A549 (cell line): ENCODE measurements around the gene STK16. TPM values are rescaled to one million over a fixed set of nuclear protein-coding genes. Genes with fewer than 3 reads are reported as not detected.
A peak's percentile ranks its signal among the peaks of the same experiment; 100 is the strongest.

Experiments used
- ATAC-seq, 2 experiments: fragments of 200-7000 bp in 1 of 2; fragments of >200 bp in 1 of 2; cut with Nextera tagmentation in 1 of 2; cut with Tn5 transposase in 1 of 2; 3 replicates each; pipeline versions ENCODE4 v1.8.0 to v1.9.1; 2018 to 2020; ENCODE audit warnings: mild to moderate bottlenecking in 1 of 2, moderate library complexity in 1 of 2
- CTCF ChIA-PET: fragments of 300-600 bp; sonication (Branson Sonifier 250); formaldehyde crosslinking; extraction: SDS; loops from one replicate; lab custom pipeline; 2021; ENCODE audit warnings: antibody characterized with exemption, inconsistent platforms; lab: Yijun Ruan, JAX
- POLR2A ChIA-PET: fragments of 350-600 bp; formaldehyde crosslinking; extraction: SDS; loops from one replicate; lab custom pipeline; 2021; ENCODE audit warnings: antibody characterized with exemption, inconsistent platforms; lab: Yijun Ruan, JAX
- DNase-seq, 2 experiments: peaks; one replicate each; pipeline versions ENCODE4 v3.0.0 to v3.0.0-alpha.2; 2011 to 2016; ENCODE audit warnings: low read depth in 1 of 2, low spot score in 1 of 2
- FAIRE-seq: peaks from 2 replicates; lab custom pipeline; 2011; peaks lifted over from hg19 to GRCh38; lab: Jason Lieb, UNC
- H3K27ac ChIP-seq, 2 experiments: fragments of >200 bp; sonication (Bioruptor Twin); formaldehyde crosslinking; 3 replicates each; pipeline ENCODE4 v1.5.1; 2016 to 2017
- H3K4me1 ChIP-seq: fragments of >200 bp; sonication (Bioruptor Twin); formaldehyde crosslinking; 3 replicates; pipeline ENCODE4 v1.6.1; 2016
- H3K4me2 ChIP-seq: fragments of >200 bp; sonication (Bioruptor Twin); formaldehyde crosslinking; 3 replicates; pipeline ENCODE4 v1.6.1; 2016
- H3K4me3 ChIP-seq: fragments of >200 bp; sonication (Bioruptor Twin); formaldehyde crosslinking; 3 replicates; pipeline ENCODE4 v1.5.1; 2016
- H3K9me3 ChIP-seq: fragments of >200 bp; sonication (Bioruptor Twin); formaldehyde crosslinking; 3 replicates; pipeline ENCODE4 v1.6.1; 2016
- CBX8 ChIP-seq: fragments of 200-600 bp; sonication (generic); IDR thresholded peaks from 2 replicates; pipeline ENCODE4 v1.6.1; 2016
- CEBPB ChIP-seq, 2 experiments: fragments of >200 bp in 1 of 2; sonication (Bioruptor Twin) in 1 of 2; formaldehyde crosslinking in 1 of 2; IDR thresholded peaks; 2 replicates each; pipeline ENCODE4 v1.6.1; 2012 to 2016
- CHD4 ChIP-seq: fragments of 200-600 bp; sonication (generic); IDR thresholded peaks from 2 replicates; pipeline ENCODE4 v1.6.1; 2016; ENCODE audit warnings: antibody characterized with exemption, mild to moderate bottlenecking, borderline replicate concordance
- EHMT2 ChIP-seq: fragments of 200-600 bp; sonication (generic); IDR thresholded peaks from 2 replicates; pipeline ENCODE4 v1.6.1; 2016; ENCODE audit warnings: antibody characterized with exemption, low read depth, mild to moderate bottlenecking, moderate library complexity
- FOXS1 ChIP-seq: fragments of 250-450 bp; sonication (Bioruptor Pico); IDR thresholded peaks from 2 replicates; pipeline ENCODE4 v1.5.0; 2020; ENCODE audit warnings: mild to moderate bottlenecking, moderate library complexity
- GATA3 ChIP-seq: IDR thresholded peaks from 2 replicates; pipeline ENCODE4 v1.6.1; 2012; ENCODE audit warnings: borderline replicate concordance
- HES2 ChIP-seq: fragments of >200 bp; sonication (Bioruptor Twin); formaldehyde crosslinking; IDR thresholded peaks from 2 replicates; pipeline ENCODE4 v1.6.1; 2016
- HEYL ChIP-seq: fragments of 250-450 bp; sonication (Bioruptor Pico); IDR thresholded peaks from 2 replicates; pipeline ENCODE4 v1.8.0; 2021; ENCODE audit warnings: mild to moderate bottlenecking, moderate library complexity
- HOXB13 ChIP-seq: fragments of 250-450 bp; sonication (Bioruptor Pico); IDR thresholded peaks from 2 replicates; pipeline ENCODE4 v1.5.0; 2020; ENCODE audit warnings: low read depth, mild to moderate bottlenecking, moderate library complexity
- KDM1A ChIP-seq: fragments of 200-600 bp; sonication (generic); IDR thresholded peaks from 2 replicates; pipeline ENCODE4 v1.6.1; 2016; ENCODE audit warnings: low read depth, mild to moderate bottlenecking
- MAZ ChIP-seq: fragments of 150-350 bp; IDR thresholded peaks from 2 replicates; pipeline ENCODE4 v1.6.1; 2014; ENCODE audit warnings: antibody characterized with exemption, low read depth, low read length, borderline replicate concordance
- RAD21 ChIP-seq, 2 experiments: fragments of >200 bp in 1 of 2; sonication (Bioruptor Twin) in 1 of 2; formaldehyde crosslinking in 1 of 2; IDR thresholded peaks in 1 of 2; conservative IDR thresholded peaks in 1 of 2; 2 replicates in 1 of 2; 3 replicates in 1 of 2; pipeline ENCODE4 v1.6.1; 2012 to 2018; ENCODE audit warnings: inconsistent platforms in 1 of 2
- SMC3 ChIP-seq: fragments of >200 bp; sonication (Bioruptor Twin); formaldehyde crosslinking; IDR thresholded peaks from 3 replicates; pipeline ENCODE4 v1.6.1; 2018; ENCODE audit warnings: inconsistent platforms
- TFCP2L1 ChIP-seq: fragments of 250-450 bp; sonication (Bioruptor Pico); IDR thresholded peaks from 2 replicates; pipeline ENCODE4 v1.5.0; 2021; ENCODE audit warnings: mild to moderate bottlenecking
- TP53 ChIP-seq: fragments of 250-450 bp; sonication (Bioruptor Pico); IDR thresholded peaks from 2 replicates; pipeline ENCODE4 v1.5.0; 2021; ENCODE audit warnings: mild to moderate bottlenecking, moderate library complexity
- USF2 ChIP-seq: fragments of 450-650 bp; IDR thresholded peaks from 2 replicates; pipeline ENCODE4 v1.6.1; 2014; ENCODE audit warnings: antibody characterized with exemption
- ZC3H11A ChIP-seq: fragments of 450-650 bp; IDR thresholded peaks from 2 replicates; pipeline ENCODE4 v1.6.1; 2014; ENCODE audit warnings: antibody characterized with exemption, mild to moderate bottlenecking
- ZSCAN20 ChIP-seq: fragments of 250-450 bp; sonication (Bioruptor Pico); IDR thresholded peaks from 2 replicates; pipeline ENCODE4 v1.8.0; 2022; ENCODE audit warnings: mild to moderate bottlenecking, moderate library complexity
- WGBS: methylation state at CpG from one replicate; pipeline ENCODE4 v1.1.6; 2017; ENCODE audit errors: missing lambda C conversion rate; 5-methylcytosine and 5-hydroxymethylcytosine counted together
- polyA plus RNA-seq, 4 experiments: library from polyadenylated mRNA; depleted of rRNA in 3 of 4; stranded (reverse); fragments of >200 nt; fragmentation: RNase III in 1 of 4; extraction: RNeasy Plus Mini Kit Qiagen cat#74134 plus additional on column Dnase treatment in 1 of 4; gene quantifications; 2 replicates in 3 of 4; 3 replicates in 1 of 4; pipeline ENCODE4 v1.2.3, GENCODE V29; 2011 to 2017
- TF ChIP-seq, protein P1 (sequence below): fragments of 250-450 bp; sonication (Bioruptor Pico); IDR thresholded peaks from 2 replicates; pipeline ENCODE4 v1.5.0; 2020; ENCODE audit warnings: low read depth, mild to moderate bottlenecking, moderate library complexity
- TF ChIP-seq, protein P2 (sequence below): IDR thresholded peaks from 2 replicates; pipeline ENCODE4 v1.6.1; 2012; ENCODE audit warnings: low read depth, borderline replicate concordance
- TF ChIP-seq, protein P3 (sequence below): fragments of 200-600 bp; sonication (generic); IDR thresholded peaks from 2 replicates; pipeline ENCODE4 v1.6.1; 2016; ENCODE audit warnings: antibody characterized with exemption, mild to moderate bottlenecking, moderate library complexity
- TF ChIP-seq, protein P4 (sequence below): fragments of 250-450 bp; sonication (Bioruptor Pico); IDR thresholded peaks from 2 replicates; pipeline ENCODE4 v1.5.0; 2021; ENCODE audit warnings: mild to moderate bottlenecking, moderate library complexity, borderline replicate concordance
- TF ChIP-seq, protein P5 (sequence below): IDR thresholded peaks from 2 replicates; pipeline ENCODE4 v1.6.1; 2012
- TF ChIP-seq, protein P6 (sequence below): IDR thresholded peaks from 2 replicates; pipeline ENCODE4 v1.6.1; 2012

The STK16 gene
- polyA plus RNA-seq, 2 of the 4 experiments (the other 2 are of a cell fraction): 37.0 to 43.3 TPM

DNA sequence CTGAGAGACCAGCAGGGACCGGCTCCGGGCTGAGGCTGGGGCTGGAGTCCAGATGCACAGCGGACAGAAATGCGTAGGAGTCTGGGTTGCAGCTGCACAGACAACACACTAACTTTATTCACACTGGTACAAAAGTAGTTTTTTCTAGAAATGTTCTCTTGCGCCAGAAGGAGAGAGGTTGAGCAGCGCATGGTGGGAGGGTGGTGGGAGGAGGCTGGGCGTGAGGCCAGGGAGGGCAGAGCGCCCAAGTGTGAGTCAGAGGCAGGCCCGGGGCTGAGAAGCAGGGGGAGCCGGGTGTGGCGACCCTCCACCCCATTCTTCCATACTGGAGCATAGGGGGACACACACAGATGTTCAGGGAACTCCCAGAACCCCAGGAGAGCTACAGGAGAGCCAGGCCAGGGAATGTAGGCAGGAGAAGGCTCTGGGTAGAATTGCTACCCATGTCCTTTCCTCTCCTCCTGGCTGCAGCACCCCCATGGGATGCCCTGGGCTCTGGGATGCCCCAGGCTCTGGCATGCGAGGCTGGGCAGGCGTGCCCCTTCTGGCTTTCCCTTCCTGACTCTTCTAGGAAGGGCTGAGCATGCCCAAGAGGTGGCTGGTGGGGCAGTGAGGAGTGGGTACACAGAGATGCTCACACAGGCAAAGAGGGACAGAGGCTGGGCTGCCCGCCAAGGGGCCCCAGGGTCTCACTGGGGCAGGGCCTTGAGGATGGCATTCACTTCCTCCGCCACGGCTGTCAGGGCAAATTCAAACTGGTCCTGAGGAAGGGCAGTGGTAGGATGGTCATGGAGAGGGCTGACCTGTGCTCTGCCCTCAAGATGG is 44.5 kb downstream of the STK16 start (continued):
- TF ChIP-seq, protein P1, sequence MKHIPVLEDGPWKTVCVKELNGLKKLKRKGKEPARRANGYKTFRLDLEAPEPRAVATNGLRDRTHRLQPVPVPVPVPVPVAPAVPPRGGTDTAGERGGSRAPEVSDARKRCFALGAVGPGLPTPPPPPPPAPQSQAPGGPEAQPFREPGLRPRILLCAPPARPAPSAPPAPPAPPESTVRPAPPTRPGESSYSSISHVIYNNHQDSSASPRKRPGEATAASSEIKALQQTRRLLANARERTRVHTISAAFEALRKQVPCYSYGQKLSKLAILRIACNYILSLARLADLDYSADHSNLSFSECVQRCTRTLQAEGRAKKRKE (CRISPR knock-in tag): no peak
- no peak for TF ChIP-seq GATA3
- TF ChIP-seq USF2: no peak
- no peak for TF ChIP-seq RAD21 (conservative IDR thresholded peaks at IDR 0.05 in 1 of 2, IDR thresholded peaks at IDR 0.05 in 1 of 2)
- TF ChIP-seq SMC3: no peak

DNA sequence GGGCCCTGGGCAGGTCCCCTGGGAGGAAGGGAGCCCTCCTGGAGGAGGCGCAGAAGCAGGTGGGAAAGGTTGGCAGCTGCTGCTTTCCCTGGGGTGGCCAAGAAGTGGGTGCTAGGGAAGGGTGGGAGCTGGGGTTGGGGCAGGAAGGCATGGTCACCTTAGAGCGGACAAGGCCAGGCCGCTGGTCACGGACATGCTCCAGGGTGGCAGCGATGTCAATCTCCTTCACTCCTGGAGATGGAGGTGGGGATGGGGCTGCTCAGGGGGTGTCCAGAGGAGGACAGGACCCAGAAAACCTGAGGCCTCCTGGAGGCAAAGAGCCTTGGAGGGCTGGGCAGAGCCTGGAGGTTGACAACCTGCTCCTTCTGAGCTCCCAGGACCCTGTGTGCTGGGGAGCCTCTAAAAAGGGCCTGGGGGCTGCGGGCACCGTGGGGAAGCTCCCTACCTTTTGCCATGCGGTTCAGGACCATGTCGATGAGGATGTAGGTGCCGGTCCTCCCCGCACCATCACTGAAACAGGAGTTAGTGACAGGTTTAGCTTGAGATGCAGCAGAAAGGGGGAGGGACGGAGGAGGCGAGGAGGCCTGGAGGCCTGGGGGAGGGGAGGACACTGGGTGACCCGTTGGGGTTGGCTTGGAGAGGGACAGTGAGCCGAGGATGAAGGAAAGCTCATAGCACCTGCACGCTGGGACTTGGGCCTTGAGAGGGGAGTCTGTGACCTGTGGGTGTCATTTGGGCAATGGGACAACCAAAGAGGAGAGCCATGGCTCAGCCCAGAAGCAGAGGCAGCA is 45.3 kb downstream of the STK16 start:
- Histone ChIP-seq H3K4me2 (no peak overlapping the region), H3K4me3 (no peak overlapping the region), H3K9me3 (no peaks in the 10 kb centered on the region), H3K4me1 (peaks cover 30% of the 10 kb centered on the region), H3K27ac (peak overlapping the region; percentile 36 to 66; a peak in 4 of 6 replicates)
- DNase-seq (no peak), ATAC-seq (no peak), FAIRE-seq (no peak)
- 81% methylated on average over 14 of the region's 16 CpGs for WGBS
- ChIA-PET POLR2A (interaction anchor here (0.9 kb wide), 1 partner anchor 12 kb away, joined by 3 read pairs; the partner anchor contains the start of gene DNAJB2), CTCF (interaction anchor here (0.6 to 16.3 kb wide), 12 partner anchors 8 to 337 kb away, joined by 3 to 540 read pairs (median 32); partner anchors contain the start of genes ANKZF1, ATG9A, CNPPD1 and DNAJB2)
- no peak for TF ChIP-seq HEYL (CRISPR knock-in tag)
- TF ChIP-seq, protein P2, sequence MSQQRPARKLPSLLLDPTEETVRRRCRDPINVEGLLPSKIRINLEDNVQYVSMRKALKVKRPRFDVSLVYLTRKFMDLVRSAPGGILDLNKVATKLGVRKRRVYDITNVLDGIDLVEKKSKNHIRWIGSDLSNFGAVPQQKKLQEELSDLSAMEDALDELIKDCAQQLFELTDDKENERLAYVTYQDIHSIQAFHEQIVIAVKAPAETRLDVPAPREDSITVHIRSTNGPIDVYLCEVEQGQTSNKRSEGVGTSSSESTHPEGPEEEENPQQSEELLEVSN: no peak
- no peak for TF ChIP-seq HES2
- TF ChIP-seq FOXS1: no peak
- no peak for TF ChIP-seq HOXB13 (CRISPR knock-in tag)
- no peak for TF ChIP-seq EHMT2
- TF ChIP-seq CEBPB (IDR thresholded peaks at IDR 0.05): no peak
- TF ChIP-seq KDM1A: no peak
- TF ChIP-seq, protein P3, sequence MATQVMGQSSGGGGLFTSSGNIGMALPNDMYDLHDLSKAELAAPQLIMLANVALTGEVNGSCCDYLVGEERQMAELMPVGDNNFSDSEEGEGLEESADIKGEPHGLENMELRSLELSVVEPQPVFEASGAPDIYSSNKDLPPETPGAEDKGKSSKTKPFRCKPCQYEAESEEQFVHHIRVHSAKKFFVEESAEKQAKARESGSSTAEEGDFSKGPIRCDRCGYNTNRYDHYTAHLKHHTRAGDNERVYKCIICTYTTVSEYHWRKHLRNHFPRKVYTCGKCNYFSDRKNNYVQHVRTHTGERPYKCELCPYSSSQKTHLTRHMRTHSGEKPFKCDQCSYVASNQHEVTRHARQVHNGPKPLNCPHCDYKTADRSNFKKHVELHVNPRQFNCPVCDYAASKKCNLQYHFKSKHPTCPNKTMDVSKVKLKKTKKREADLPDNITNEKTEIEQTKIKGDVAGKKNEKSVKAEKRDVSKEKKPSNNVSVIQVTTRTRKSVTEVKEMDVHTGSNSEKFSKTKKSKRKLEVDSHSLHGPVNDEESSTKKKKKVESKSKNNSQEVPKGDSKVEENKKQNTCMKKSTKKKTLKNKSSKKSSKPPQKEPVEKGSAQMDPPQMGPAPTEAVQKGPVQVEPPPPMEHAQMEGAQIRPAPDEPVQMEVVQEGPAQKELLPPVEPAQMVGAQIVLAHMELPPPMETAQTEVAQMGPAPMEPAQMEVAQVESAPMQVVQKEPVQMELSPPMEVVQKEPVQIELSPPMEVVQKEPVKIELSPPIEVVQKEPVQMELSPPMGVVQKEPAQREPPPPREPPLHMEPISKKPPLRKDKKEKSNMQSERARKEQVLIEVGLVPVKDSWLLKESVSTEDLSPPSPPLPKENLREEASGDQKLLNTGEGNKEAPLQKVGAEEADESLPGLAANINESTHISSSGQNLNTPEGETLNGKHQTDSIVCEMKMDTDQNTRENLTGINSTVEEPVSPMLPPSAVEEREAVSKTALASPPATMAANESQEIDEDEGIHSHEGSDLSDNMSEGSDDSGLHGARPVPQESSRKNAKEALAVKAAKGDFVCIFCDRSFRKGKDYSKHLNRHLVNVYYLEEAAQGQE: no peak
- TF ChIP-seq, protein P4, sequence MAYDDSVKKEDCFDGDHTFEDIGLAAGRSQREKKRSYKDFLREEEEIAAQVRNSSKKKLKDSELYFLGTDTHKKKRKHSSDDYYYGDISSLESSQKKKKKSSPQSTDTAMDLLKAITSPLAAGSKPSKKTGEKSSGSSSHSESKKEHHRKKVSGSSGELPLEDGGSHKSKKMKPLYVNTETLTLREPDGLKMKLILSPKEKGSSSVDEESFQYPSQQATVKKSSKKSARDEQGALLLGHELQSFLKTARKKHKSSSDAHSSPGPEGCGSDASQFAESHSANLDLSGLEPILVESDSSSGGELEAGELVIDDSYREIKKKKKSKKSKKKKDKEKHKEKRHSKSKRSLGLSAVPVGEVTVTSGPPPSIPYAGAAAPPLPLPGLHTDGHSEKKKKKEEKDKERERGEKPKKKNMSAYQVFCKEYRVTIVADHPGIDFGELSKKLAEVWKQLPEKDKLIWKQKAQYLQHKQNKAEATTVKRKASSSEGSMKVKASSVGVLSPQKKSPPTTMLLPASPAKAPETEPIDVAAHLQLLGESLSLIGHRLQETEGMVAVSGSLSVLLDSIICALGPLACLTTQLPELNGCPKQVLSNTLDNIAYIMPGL (CRISPR knock-in tag): no peak
- TF ChIP-seq MAZ: no peak
- TF ChIP-seq CBX8: no peak
- TF ChIP-seq, protein P5, sequence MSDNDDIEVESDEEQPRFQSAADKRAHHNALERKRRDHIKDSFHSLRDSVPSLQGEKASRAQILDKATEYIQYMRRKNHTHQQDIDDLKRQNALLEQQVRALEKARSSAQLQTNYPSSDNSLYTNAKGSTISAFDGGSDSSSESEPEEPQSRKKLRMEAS: no peak
- no peak for TF ChIP-seq ZC3H11A
- TF ChIP-seq CHD4: no peak
- TF ChIP-seq TFCP2L1 (CRISPR knock-in tag): no peak
- no peak for TF ChIP-seq ZSCAN20 (CRISPR knock-in tag)
- TF ChIP-seq TP53 (CRISPR knock-in tag): no peak
- TF ChIP-seq, protein P6, sequence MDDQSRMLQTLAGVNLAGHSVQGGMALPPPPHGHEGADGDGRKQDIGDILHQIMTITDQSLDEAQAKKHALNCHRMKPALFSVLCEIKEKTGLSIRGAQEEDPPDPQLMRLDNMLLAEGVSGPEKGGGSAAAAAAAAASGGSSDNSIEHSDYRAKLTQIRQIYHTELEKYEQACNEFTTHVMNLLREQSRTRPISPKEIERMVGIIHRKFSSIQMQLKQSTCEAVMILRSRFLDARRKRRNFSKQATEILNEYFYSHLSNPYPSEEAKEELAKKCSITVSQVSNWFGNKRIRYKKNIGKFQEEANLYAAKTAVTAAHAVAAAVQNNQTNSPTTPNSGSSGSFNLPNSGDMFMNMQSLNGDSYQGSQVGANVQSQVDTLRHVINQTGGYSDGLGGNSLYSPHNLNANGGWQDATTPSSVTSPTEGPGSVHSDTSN: no peak
